ENCODE results near the gene MED14.

GRCh38 chrX:40721489-40722106, 13.7 kb downstream of the MED14 start:
- TF ChIP-seq POLR2A (IDR thresholded peaks at IDR 0.05) = no peak
- TF ChIP-seq EP300 (IDR thresholded peaks at IDR 0.05) = no peak
- no peak for TF ChIP-seq CTCF (IDR thresholded peaks at IDR 0.05)
